ENCODE results near the gene FAM149A. TPM values are rescaled to one million over a fixed set of nuclear protein-coding genes. Genes with fewer than 3 reads are reported as not detected.

FAM149A gene
- total RNA-seq, 1 experiment from 2014 or later = 1.3 TPM

DNA sequence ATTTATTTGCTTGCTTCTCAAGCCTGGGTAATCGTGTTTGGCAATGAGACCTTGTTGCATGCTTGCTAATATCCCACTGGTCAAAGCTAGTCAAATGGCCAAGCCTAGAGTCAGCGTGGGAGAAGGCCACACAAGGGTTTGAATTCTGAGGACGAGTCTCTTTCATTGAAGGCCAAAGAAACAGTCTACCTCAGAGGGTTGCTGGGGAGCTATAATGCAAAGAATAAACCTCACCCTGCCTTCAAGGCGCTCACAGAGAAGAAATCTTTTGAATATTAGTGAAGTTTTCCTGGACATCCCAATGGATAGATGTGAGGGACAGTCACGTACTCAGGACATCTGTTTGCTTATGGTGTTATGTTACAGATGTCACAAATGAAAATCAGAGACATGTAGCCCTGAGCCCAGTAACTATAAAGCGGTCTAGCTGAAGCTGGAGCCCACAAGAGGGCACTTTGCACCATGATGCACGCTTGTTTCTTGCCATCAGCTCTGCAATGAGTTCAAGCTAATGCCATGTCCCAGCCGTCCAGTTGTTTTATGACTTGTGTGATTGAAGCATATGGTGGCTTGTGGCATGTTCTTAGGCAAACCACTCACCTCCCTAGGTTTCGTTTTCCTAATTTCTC, 36.6 kb upstream of the FAM149A start:
- no peaks in the 10 kb centered on the region for H3K9me3 Mint-ChIP-seq (ENCODE audit: unreplicated experiment)
- H3K36me3 Mint-ChIP-seq (ENCODE audit: insufficient read depth, unreplicated experiment) = no peaks in the 10 kb centered on the region
- H3K4me3 Mint-ChIP-seq (ENCODE audit: unreplicated experiment) = peak overlapping the region; percentile 82

GRCh38 chr4:186068581-186069348, 35.7 kb upstream of the FAM149A start, which contains the start of gene TLR3:
Gene TLR3, plus strand, starts transcription at chr4:186069156. Its CDS starts 7,464 bp downstream, at chr4:186076620.
- TF ChIP-seq CTCF (IDR thresholded peaks at IDR 0.05; ENCODE audit: unreplicated experiment) = no peak
- intact Hi-C loops (cut with micrococcal nuclease) = loop anchor here (1.0 to 5.0 kb wide), 2 partner anchors 69 to 124 kb away; partner anchors contain the start of gene CYP4V2
- peak; percentile 52 for DNase-seq (ENCODE audit: unreplicated experiment)
- Mint-ChIP-seq H3K27me3 (ENCODE audit: insufficient read depth, unreplicated experiment) (no peaks in the 10 kb centered on the region), H3K4me3 (ENCODE audit: unreplicated experiment) (peak within 1 kb of the TSS; percentile 82), H3K27ac (ENCODE audit: low read depth, unreplicated experiment) (peak within 1 kb of the TSS; percentile 77), H3K9me3 (ENCODE audit: unreplicated experiment) (no peaks in the 10 kb centered on the region), H3K4me1 (ENCODE audit: insufficient read depth, unreplicated experiment) (peaks cover 12% of the 10 kb centered on the region), H3K36me3 (ENCODE audit: insufficient read depth, unreplicated experiment) (peaks cover 5% of the 10 kb centered on the region)
- POLR2A ChIA-PET = interaction anchor here (0.6 to 2.1 kb wide), 14 partner anchors 9 to 672 kb away, joined by 3 to 13 read pairs (median 3); partner anchors contain the start of genes ANKRD37 and CYP4V2
- BruUV-seq (replicated peaks) = no TSS peak
- CTCF ChIA-PET = interaction anchor here (0.5 to 2.6 kb wide), 4 partner anchors 66 to 593 kb away, joined by 4 to 13 read pairs (median 6); no protein-coding TSS in a partner anchor

More for the DNA sequence above, 36.6 kb upstream of the FAM149A start:
- no TSS peak for BruUV-seq (replicated peaks)
- POLR2A ChIA-PET = interaction anchor here (0.9 to 2.1 kb wide), 5 partner anchors 11 to 643 kb away, joined by 4 to 13 read pairs (median 6); partner anchors contain the start of gene CYP4V2
- peak; percentile 72 for DNase-seq (ENCODE audit: unreplicated experiment)
- Mint-ChIP-seq H3K27ac (ENCODE audit: low read depth, unreplicated experiment) (peak overlapping the region; percentile 77), H3K4me1 (ENCODE audit: insufficient read depth, unreplicated experiment) (peaks cover 12% of the 10 kb centered on the region), H3K27me3 (ENCODE audit: insufficient read depth, unreplicated experiment) (no peaks in the 10 kb centered on the region)
- CTCF ChIA-PET = interaction anchor here (1.0 to 2.6 kb wide), 3 partner anchors 65 to 70 kb away, joined by 3 to 13 read pairs (median 6); no protein-coding TSS in a partner anchor
- TF ChIP-seq CTCF (IDR thresholded peaks at IDR 0.05; ENCODE audit: unreplicated experiment) = no peak
- intact Hi-C loops (cut with micrococcal nuclease) = loop anchor here (1.0 to 5.0 kb wide), 2 partner anchors 69 to 124 kb away; partner anchors contain the start of gene CYP4V2

GRCh38 chr4:186069729-186070128, 34.8 kb upstream of the FAM149A start:
- no peak for TF ChIP-seq CTCF (IDR thresholded peaks at IDR 0.05; ENCODE audit: unreplicated experiment)
- CTCF ChIA-PET = interaction anchor here (1.4 kb wide), 1 partner anchor 68 kb away, joined by 3 read pairs; no protein-coding TSS in a partner anchor
- POLR2A ChIA-PET = interaction anchor here (0.5 to 2.1 kb wide), 6 partner anchors 8 to 357 kb away, joined by 3 to 13 read pairs (median 4); partner anchors contain the start of gene CYP4V2
- H3K27ac Mint-ChIP-seq (ENCODE audit: low read depth, unreplicated experiment) = peak overlapping the region; percentile 77
- H3K4me1 Mint-ChIP-seq (ENCODE audit: insufficient read depth, unreplicated experiment) = peaks cover 12% of the 10 kb centered on the region
- peaks cover 6% of the 10 kb centered on the region for H3K36me3 Mint-ChIP-seq (ENCODE audit: insufficient read depth, unreplicated experiment)
- H3K9me3 Mint-ChIP-seq (ENCODE audit: unreplicated experiment) = no peaks in the 10 kb centered on the region
- H3K27me3 Mint-ChIP-seq (ENCODE audit: insufficient read depth, unreplicated experiment) = no peaks in the 10 kb centered on the region
- no TSS peak for BruUV-seq (replicated peaks)
- DNase-seq (ENCODE audit: unreplicated experiment) = peak; percentile 30
- intact Hi-C loops (cut with micrococcal nuclease) = loop anchor here (5.0 kb wide), 1 partner anchor 123 kb away; the partner anchor contains the start of gene CYP4V2
- H3K4me3 Mint-ChIP-seq (ENCODE audit: unreplicated experiment) = peak overlapping the region; percentile 82
